ENCODE results near the gene TENT4A. TPM values are rescaled to one million over a fixed set of nuclear protein-coding genes. Genes with fewer than 3 reads are reported as not detected.
"Not testable (repeated sequence)": the region's sequence is repeated elsewhere in the genome, so short reads cannot be mapped to it uniquely, and the experiment has no call there.

Gene TENT4A
- total RNA-seq, result 13.0 TPM
- long read RNA-seq, full-length matches to known transcripts, result 8 of 12 reads
- long read RNA-seq, partial matches to known transcripts, result 2 of 12 reads
- long read RNA-seq, other reads (novel, unspliced or antisense), result 2 of 12 reads

- intact Hi-C loops (cut with DNase I), result loop anchor here (2.0 to 10.0 kb wide), 3 partner anchors 81 to 339 kb away; partner anchors contain the start of genes MED10, NSUN2 and SRD5A1
- ATAC-seq, result no peak
- peak; percentile 81 for DNase-seq (ENCODE audit: missing footprints)
Observed at GRCh38 chr5:6713274-6714225, at the start of gene TENT4A. Gene TENT4A (plus strand): TSS chr5:6713432. CDS start chr5:6713984, 552 bp downstream.

DNA sequence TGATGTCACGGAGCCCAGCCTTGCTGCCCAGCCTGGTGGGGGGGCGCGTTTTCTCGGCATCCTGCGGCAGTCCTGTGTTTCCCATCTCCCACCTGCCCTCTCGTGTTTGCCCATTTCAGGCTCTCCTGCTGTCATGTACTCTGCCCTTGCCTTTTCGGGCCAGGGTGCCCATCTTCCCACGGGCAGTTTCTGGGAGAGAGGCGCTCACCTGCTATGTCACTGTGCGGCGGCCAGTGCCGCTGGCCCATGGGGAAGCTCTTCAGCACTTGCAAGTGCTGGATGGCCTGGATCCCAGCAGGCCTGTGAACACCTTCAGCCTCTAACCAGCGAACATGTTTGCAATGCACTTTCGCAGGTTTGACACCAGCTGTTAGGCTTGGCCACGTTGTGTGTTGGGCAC, 46.5 kb upstream of the TENT4A start:
- ATAC-seq (no peak), DNase-seq (ENCODE audit: missing footprints) (no peak)
- intact Hi-C loops (cut with DNase I), result no loop called here

GRCh38 chr5:6667648-6668047, 45.6 kb upstream of the TENT4A start:
- no peak for DNase-seq (ENCODE audit: missing footprints)
- no peak for ATAC-seq
- intact Hi-C loops (cut with DNase I), result no loop called here

GRCh38 chr5:6668717-6669116, 44.5 kb upstream of the TENT4A start:
- DNase-seq (ENCODE audit: missing footprints); intact Hi-C loops (cut with DNase I); ATAC-seq: not testable (repeated sequence)

- ATAC-seq (no peak), DNase-seq (ENCODE audit: missing footprints) (no peak)
- intact Hi-C loops (cut with DNase I), result no loop called here
Observed at GRCh38 chr5:6673031-6673430, 40.2 kb upstream of the TENT4A start.

DNA sequence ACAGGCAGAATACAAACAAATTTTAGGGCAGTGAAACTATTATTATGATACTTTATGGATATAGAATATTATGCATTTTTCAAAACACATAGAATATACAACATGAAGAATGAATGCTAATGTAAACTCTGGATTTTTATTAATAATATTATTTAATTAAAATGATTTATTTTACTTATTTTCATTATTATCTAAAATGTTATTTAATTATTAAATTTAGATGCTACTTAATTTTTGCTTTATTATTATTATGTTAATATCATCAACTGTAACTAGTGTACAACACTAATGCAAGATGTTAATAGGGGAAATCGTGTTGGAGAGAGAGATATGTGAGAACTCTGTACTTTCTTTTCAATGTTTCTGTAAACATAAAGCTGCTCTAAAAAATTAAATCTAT, 39.3 kb upstream of the TENT4A start:
- intact Hi-C loops (cut with DNase I), result no loop called here
- no peak for ATAC-seq
- DNase-seq (ENCODE audit: missing footprints), result no peak

DNA sequence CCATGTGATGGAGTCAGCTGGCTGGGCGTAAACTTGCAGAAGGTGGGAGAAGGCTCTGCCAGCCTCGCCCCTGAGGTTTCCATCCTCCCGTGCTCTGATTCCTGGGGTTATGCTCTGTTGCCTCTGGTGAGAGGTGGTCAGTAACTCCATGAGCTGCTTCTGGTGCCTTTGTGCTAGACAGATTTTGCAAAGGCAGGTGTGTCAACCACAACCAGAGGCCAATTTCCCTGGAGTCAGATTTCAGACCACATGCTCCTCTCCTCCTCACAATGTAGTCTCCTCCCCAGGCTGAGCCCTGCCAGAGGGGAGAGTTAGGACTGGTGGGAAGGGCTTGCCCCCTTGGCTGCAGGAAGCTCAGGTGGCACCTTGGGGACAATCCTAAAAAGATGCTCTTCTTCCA, 38.8 kb upstream of the TENT4A start:
- intact Hi-C loops (cut with DNase I), result no loop called here
- ATAC-seq (no peak), DNase-seq (ENCODE audit: missing footprints) (no peak)

- ATAC-seq (no peak), DNase-seq (ENCODE audit: missing footprints) (no peak)
- intact Hi-C loops (cut with DNase I), result no loop called here
Observed at GRCh38 chr5:6674886-6675285, 38.3 kb upstream of the TENT4A start.

GRCh38 chr5:6675784-6676491, 37.3 kb upstream of the TENT4A start:
- intact Hi-C loops (cut with DNase I), result no loop called here
- ATAC-seq, result no peak
- no peak for DNase-seq (ENCODE audit: missing footprints)

GRCh38 chr5:6676702-6677101, 36.5 kb upstream of the TENT4A start:
- ATAC-seq, result no peak
- intact Hi-C loops (cut with DNase I), result no loop called here
- no peak for DNase-seq (ENCODE audit: missing footprints)

GRCh38 chr5:6678385-6678784, 34.8 kb upstream of the TENT4A start:
- DNase-seq (ENCODE audit: missing footprints) (no peak), ATAC-seq (no peak)
- intact Hi-C loops (cut with DNase I), result no loop called here

DNA sequence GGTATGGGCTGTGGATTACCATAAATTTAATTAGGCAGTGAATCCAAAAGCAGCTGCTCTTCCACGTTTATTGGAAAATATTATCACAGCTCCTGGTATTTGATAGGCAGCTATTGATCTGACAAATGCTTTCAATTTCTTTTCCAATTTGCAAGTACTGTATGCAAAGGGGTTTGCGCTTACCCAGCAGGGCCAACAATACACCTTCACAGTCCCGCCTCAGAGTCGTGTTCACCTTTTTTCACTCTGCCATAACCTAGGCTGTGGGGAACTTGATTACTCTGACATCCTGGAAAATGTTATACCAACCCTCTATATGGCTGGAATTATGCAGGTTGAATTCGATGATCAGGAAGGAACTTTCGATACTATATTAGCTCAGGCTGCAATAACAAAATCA, 32.3 kb upstream of the TENT4A start:
- DNase-seq (ENCODE audit: missing footprints) (no peak), ATAC-seq (no peak)
- intact Hi-C loops (cut with DNase I), result no loop called here

DNA sequence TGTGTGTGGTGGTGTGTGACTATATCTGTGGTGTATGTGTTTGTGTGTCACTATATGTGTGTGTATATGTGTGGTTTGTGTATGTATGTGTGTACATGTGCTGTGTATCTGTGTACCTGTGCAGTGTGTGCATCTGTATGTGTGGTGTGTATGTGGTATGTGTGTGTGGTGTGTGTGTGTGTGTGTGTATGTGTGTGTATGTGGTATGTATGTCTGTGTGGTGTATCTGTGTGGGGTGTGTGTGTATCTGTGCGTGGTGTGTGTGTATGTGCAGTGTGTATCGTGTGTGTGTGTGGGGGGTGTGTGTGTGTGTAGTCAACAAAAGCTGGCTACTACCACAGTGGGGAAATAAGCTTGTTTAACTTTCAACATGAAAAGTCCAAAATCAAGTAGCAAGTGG, 31.6 kb upstream of the TENT4A start:
- intact Hi-C loops (cut with DNase I), result no loop called here
- DNase-seq (ENCODE audit: missing footprints), result no peak

GRCh38 chr5:6682239-6682638, 31.0 kb upstream of the TENT4A start:
- no peak for ATAC-seq
- intact Hi-C loops (cut with DNase I), result no loop called here
- no peak for DNase-seq (ENCODE audit: missing footprints)

More for the DNA sequence above, 31.6 kb upstream of the TENT4A start:
- ATAC-seq, result no peak

GRCh38 chr5:6683241-6683640, 30.0 kb upstream of the TENT4A start:
- intact Hi-C loops (cut with DNase I), result no loop called here
- DNase-seq (ENCODE audit: missing footprints) (no peak), ATAC-seq (no peak)

- ATAC-seq (no peak), DNase-seq (ENCODE audit: missing footprints) (no peak)
- intact Hi-C loops (cut with DNase I), result no loop called here
Observed at GRCh38 chr5:6684075-6684474, 29.2 kb upstream of the TENT4A start.

- DNase-seq (ENCODE audit: missing footprints) (no peak), ATAC-seq (no peak)
- intact Hi-C loops (cut with DNase I), result no loop called here
Observed at GRCh38 chr5:6686501-6686900, 26.7 kb upstream of the TENT4A start.

DNA sequence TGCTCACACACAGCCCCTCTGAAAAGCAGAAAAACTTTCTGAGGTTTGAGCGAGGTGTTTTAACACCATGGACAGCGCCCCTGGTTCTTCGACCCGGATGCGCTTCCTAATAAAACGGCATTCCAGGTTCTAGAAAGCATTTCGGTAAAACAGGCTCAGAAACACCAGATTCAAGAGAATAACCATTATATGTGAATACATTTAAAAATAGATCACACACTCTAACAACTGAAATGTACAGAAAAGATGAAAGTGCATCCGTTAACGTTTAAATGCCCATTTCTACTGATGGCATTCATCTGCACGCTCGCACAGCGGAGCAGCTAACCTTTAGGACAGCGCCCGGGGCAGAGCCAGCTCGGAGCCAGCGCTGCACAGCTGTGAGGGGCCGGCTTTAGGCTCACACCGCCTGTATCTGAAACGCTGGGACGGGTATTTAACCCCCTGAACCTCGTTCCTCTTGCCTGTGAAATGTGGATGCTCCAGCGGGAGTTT, 26.3 kb upstream of the TENT4A start:
- intact Hi-C loops (cut with DNase I), result no loop called here
- DNase-seq (ENCODE audit: missing footprints) (no peak), ATAC-seq (no peak)

DNA sequence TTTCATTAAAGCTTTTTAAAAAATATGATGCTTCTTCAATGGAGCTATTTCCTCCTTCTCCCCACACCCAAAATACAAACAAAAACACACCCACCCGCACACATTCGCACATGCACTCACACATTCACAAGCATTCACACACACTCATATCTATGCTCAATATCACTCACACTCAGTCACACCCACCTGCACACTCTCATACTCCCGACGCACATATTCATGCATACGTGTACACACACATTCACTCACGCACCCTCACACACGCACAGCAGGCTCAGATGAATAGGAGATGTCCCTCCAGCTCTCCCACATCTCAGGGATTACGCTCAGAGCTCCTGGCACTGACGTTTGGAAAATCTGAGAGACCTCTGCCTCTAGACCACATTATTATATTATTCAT, 25.7 kb upstream of the TENT4A start:
- ATAC-seq, result no peak
- intact Hi-C loops (cut with DNase I), result no loop called here
- DNase-seq (ENCODE audit: missing footprints), result no peak

DNA sequence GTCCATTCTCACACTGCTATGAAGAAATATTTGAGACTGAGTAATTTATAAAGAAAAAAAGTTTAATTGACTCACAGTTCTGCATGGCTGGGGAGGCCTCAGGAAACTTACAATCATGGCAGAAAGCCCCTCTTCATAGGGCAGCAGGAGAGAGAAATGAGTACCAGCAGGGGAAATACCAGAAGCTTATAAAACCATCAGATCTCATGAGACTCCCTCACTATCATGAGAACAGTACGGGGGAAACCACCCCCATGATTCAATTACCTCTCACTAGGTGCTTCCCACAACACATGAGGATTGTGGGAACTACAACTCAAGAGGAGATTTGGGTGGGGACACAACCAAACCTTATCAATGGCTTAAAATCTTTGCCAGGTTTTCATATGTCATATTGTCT, 20.3 kb upstream of the TENT4A start:
- intact Hi-C loops (cut with DNase I), result no loop called here
- no peak for ATAC-seq
- DNase-seq (ENCODE audit: missing footprints), result no peak

Data from Right ventricle myocardium inferior (tissue), 1 donor.